Measurements from ENCODE around the gene RASA3. TPM values are rescaled to one million over a fixed set of nuclear protein-coding genes. Genes with fewer than 3 reads are reported as not detected.

Gene RASA3
- total and polyA plus RNA-seq, 2 of the 8 experiments (the other 6 are each of a cell fraction or from before 2014, with no cell fraction given) = 7.5 to 21.9 TPM

- TF ChIP-seq EGR1 (IDR thresholded peaks at IDR 0.05; ENCODE audit: borderline replicate concordance, low read depth, low read length) (no peak), NRF1 (IDR thresholded peaks at IDR 0.05; ENCODE audit: low read depth, low read length) (no peak), SIRT6 (IDR thresholded peaks at IDR 0.05; ENCODE audit: low read length) (no peak), CBX5 (IDR thresholded peaks at IDR 0.05; ENCODE audit: low read depth, low read length) (no peak)
These were observed 194.8 kb downstream of the RASA3 start (continued) for GRCh38 chr13:113937527-113938180.
